Ascending aorta (tissue), 2 donors: ENCODE measurements around the gene TRHDE. TPM values are rescaled to one million over a fixed set of nuclear protein-coding genes. Genes with fewer than 3 reads are reported as not detected.
A peak's percentile ranks its signal among the peaks of the same experiment; 100 is the strongest.

Experiments used
- DNase-seq, 2 donors: peaks; one replicate each; pipeline ENCODE4 v3.0.0-alpha.2; 2019; ENCODE audit warnings: low spot score in 2 of 2
- H3K27ac ChIP-seq, 2 donors: fragments of 200-600 bp; sonication (generic); one replicate each; pipeline ENCODE4 v1.5.1; 2016 to 2017; ENCODE audit warnings: mild to moderate bottlenecking in 1 of 2
- H3K27me3 ChIP-seq: fragments of 200-600 bp; sonication (generic); one replicate; pipeline ENCODE4 v1.5.1; 2017
- H3K36me3 ChIP-seq, 2 donors: fragments of 200-600 bp; sonication (generic); one replicate each; pipeline ENCODE4 v1.5.1; 2016
- H3K4me1 ChIP-seq, 2 donors: fragments of 200-600 bp; sonication (generic); one replicate each; pipeline ENCODE4 v1.5.1; 2016 to 2017; ENCODE audit warnings: mild to moderate bottlenecking in 1 of 2
- H3K4me3 ChIP-seq, 2 donors: fragments of 200-600 bp; sonication (generic); one replicate each; pipeline ENCODE4 v1.5.1; 2016 to 2017; ENCODE audit warnings: mild to moderate bottlenecking in 1 of 2
- H3K9me3 ChIP-seq, 2 donors: fragments of 200-600 bp; sonication (generic); one replicate each; pipeline ENCODE4 v1.5.1; 2016
- CTCF ChIP-seq, 3 experiments: fragments of 200-600 bp in 2 of 3; fragments of 450-650 bp in 1 of 3; sonication (generic) in 2 of 3; IDR thresholded peaks; one replicate each; pipeline ENCODE4 v1.5.1; 2016 to 2019; ENCODE audit warnings: antibody characterized with exemption in 3 of 3, mild to moderate bottlenecking in 1 of 3, moderate library complexity in 1 of 3
- intact Hi-C: fragments of 100-400 bp; cut with DNase I; formaldehyde crosslinking; loops from one replicate; pipeline ENCODE4 v1.15.1; 2023
- total RNA-seq: library from RNA; depleted of rRNA; stranded (reverse); fragments of >200 nt; gene quantifications from one replicate; pipeline ENCODE4 v1.1.0, GENCODE V29; 2016

Gene TRHDE
- 34.0 TPM for total RNA-seq

GRCh38 chr12:72272091-72272661 lies at the start of gene TRHDE:
Gene TRHDE, plus strand, starts transcription at chr12:72272370. Its CDS starts 274 bp downstream, at chr12:72272644.
- H3K27me3 ChIP-seq: peaks cover 4% of the 10 kb centered on the region
- H3K36me3 ChIP-seq: no peaks in the 10 kb centered on the region
- peaks cover 0 to 9% of the 10 kb centered on the region in 2 donors for H3K4me1 ChIP-seq
- H3K27ac ChIP-seq: peak within 1 kb of the TSS; percentile 34 to 76
- no peak for TF ChIP-seq CTCF (IDR thresholded peaks at IDR 0.05)
- peak within 1 kb of the TSS; percentile 63 to 82 for H3K4me3 ChIP-seq
- intact Hi-C loops: no loop called here
- DNase-seq: no peak
- no peaks in the 10 kb centered on the region for H3K9me3 ChIP-seq

- DNase-seq: no peak
- intact Hi-C loops: no loop called here
- no peak overlapping the region for H3K27ac ChIP-seq
- H3K4me3 ChIP-seq: no peak overlapping the region
- no peak for TF ChIP-seq CTCF (IDR thresholded peaks at IDR 0.05)
- no peaks in the 10 kb centered on the region for H3K36me3 ChIP-seq
- no peaks in the 10 kb centered on the region for H3K27me3 ChIP-seq
- H3K9me3 ChIP-seq: no peaks in the 10 kb centered on the region
- H3K4me1 ChIP-seq: no peaks in the 10 kb centered on the region
Measured at GRCh38 chr12:72226510-72226909, 45.7 kb upstream of the TRHDE start.

- H3K4me3 ChIP-seq: no peak overlapping the region
- DNase-seq: no peak
- H3K27ac ChIP-seq: no peak overlapping the region
- no peaks in the 10 kb centered on the region for H3K36me3 ChIP-seq
- H3K9me3 ChIP-seq: no peaks in the 10 kb centered on the region
- no peaks in the 10 kb centered on the region for H3K4me1 ChIP-seq
- TF ChIP-seq CTCF (IDR thresholded peaks at IDR 0.05): no peak
- H3K27me3 ChIP-seq: no peaks in the 10 kb centered on the region
- intact Hi-C loops: no loop called here
Measured at GRCh38 chr12:72228424-72228823, 43.7 kb upstream of the TRHDE start.

- Histone ChIP-seq H3K4me1 (no peaks in the 10 kb centered on the region), H3K36me3 (no peaks in the 10 kb centered on the region), H3K4me3 (no peak overlapping the region), H3K27me3 (no peaks in the 10 kb centered on the region), H3K27ac (no peak overlapping the region), H3K9me3 (no peaks in the 10 kb centered on the region)
- TF ChIP-seq CTCF (IDR thresholded peaks at IDR 0.05): no peak
- intact Hi-C loops: no loop called here
- DNase-seq: no peak
Measured at GRCh38 chr12:72230589-72230988, 41.6 kb upstream of the TRHDE start.

GRCh38 chr12:72234886-72235285 lies 37.3 kb upstream of the TRHDE start:
- H3K36me3 ChIP-seq: no peaks in the 10 kb centered on the region
- intact Hi-C loops: no loop called here
- H3K27me3 ChIP-seq: no peaks in the 10 kb centered on the region
- TF ChIP-seq CTCF (IDR thresholded peaks at IDR 0.05): no peak
- H3K4me1 ChIP-seq: no peaks in the 10 kb centered on the region
- H3K27ac ChIP-seq: no peak overlapping the region
- no peak for DNase-seq
- H3K9me3 ChIP-seq: no peaks in the 10 kb centered on the region
- no peak overlapping the region for H3K4me3 ChIP-seq
